ENCODE data around the gene SCYGR8. TPM values are rescaled to one million over a fixed set of nuclear protein-coding genes. Genes with fewer than 3 reads are reported as not detected.
A peak's percentile ranks its signal among the peaks of the same experiment; 100 is the strongest.
"Not testable (repeated sequence)": the region's sequence is repeated elsewhere in the genome, so short reads cannot be mapped to it uniquely, and the experiment has no call there.

SCYGR8 gene
- total and polyA plus RNA-seq, 2 experiments from 2014 or later: not detected

DNA sequence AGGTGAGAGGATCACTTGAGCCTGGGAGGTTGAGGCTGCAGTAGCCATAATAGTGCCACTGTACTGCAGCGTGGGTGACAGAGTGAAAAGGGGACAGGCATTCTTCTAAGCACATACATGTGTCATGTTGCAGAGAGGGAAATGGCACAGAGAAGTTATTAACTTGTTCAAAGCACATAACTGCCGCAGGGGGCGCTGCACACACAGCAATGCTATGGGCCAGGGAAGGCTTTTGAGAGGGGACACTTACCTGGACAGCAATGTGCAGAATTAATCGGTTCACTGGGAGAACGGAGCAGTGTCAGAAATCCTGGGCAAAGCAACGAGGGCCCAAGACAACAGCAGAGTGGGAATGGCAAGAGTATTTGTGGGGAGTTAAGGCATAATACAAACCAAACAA is 2.4 kb downstream of the SCYGR8 start:
- no peaks in the 10 kb centered on the region for H4K20me1 ChIP-seq (ENCODE audit: insufficient read depth, poor library complexity, severe bottlenecking)
- no peak overlapping the region for H3K27ac ChIP-seq
- no peaks in the 10 kb centered on the region for H3K9me2 ChIP-seq (replicated peaks; ENCODE audit: insufficient read depth)
- WGBS (ENCODE audit: low lambda C conversion rate, missing lambda C conversion rate): 61% methylated on average over 6 of the region's 6 CpGs
- no peaks in the 10 kb centered on the region for H3K27me3 ChIP-seq
- H3K79me2 ChIP-seq: no peaks in the 10 kb centered on the region
- H3K4me1 ChIP-seq (ENCODE audit: insufficient read depth): no peaks in the 10 kb centered on the region
- H3K9me3 ChIP-seq (ENCODE audit: low read depth): no peaks in the 10 kb centered on the region
- H3K36me3 ChIP-seq (replicated peaks; ENCODE audit: insufficient read depth, low read depth): no peaks in the 10 kb centered on the region
- TF ChIP-seq EZH2phosphoT487 (IDR thresholded peaks at IDR 0.05; ENCODE audit: low read depth, severe bottlenecking, unreplicated experiment) (no peak), EZH2 (IDR thresholded peaks at IDR 0.05; ENCODE audit: borderline replicate concordance) (no peak)
- TF ChIP-seq, protein P1, sequence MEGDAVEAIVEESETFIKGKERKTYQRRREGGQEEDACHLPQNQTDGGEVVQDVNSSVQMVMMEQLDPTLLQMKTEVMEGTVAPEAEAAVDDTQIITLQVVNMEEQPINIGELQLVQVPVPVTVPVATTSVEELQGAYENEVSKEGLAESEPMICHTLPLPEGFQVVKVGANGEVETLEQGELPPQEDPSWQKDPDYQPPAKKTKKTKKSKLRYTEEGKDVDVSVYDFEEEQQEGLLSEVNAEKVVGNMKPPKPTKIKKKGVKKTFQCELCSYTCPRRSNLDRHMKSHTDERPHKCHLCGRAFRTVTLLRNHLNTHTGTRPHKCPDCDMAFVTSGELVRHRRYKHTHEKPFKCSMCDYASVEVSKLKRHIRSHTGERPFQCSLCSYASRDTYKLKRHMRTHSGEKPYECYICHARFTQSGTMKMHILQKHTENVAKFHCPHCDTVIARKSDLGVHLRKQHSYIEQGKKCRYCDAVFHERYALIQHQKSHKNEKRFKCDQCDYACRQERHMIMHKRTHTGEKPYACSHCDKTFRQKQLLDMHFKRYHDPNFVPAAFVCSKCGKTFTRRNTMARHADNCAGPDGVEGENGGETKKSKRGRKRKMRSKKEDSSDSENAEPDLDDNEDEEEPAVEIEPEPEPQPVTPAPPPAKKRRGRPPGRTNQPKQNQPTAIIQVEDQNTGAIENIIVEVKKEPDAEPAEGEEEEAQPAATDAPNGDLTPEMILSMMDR (IDR thresholded peaks at IDR 0.05; ENCODE audit: poor library complexity): peak; percentile 32
- H3K4me2 ChIP-seq: no peak overlapping the region
- H3K4me3 ChIP-seq: no peak overlapping the region
- DNase-seq (ENCODE audit: low spot score): no peak
- H2AFZ ChIP-seq: no peak overlapping the region

DNA sequence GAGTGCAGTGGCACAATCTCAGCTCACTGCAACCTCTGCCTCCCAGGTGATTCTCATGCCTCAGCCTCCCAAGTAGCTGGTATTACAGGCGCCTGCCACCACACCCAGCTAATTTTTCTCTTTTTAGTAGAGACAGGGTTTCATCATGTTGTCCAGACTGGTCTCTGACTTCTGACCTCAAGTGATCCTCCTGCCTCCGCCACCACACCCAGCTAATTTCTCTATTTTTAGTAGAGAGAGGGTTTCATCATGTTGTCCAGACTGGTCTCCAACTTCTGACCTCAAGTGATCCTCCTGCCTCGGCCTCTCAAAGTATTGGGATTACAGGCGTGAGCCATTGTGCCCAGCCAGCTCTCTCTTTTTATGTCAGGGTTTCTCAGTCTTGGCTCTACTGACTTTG is 10.6 kb downstream of the SCYGR8 start:
- not testable (repeated sequence) for DNase-seq (ENCODE audit: low spot score); H3K9me2 ChIP-seq (replicated peaks; ENCODE audit: insufficient read depth); H3K4me3 ChIP-seq; H3K27ac ChIP-seq; H4K20me1 ChIP-seq (ENCODE audit: insufficient read depth, poor library complexity, severe bottlenecking); H2AFZ ChIP-seq; H3K4me2 ChIP-seq; H3K79me2 ChIP-seq; H3K36me3 ChIP-seq (replicated peaks; ENCODE audit: insufficient read depth, low read depth); H3K27me3 ChIP-seq; H3K9me3 ChIP-seq (ENCODE audit: low read depth)
- H3K4me1 ChIP-seq (ENCODE audit: insufficient read depth): peaks cover 10% of the 10 kb centered on the region
- 70% methylated on average over 4 of the region's 4 CpGs for WGBS (ENCODE audit: low lambda C conversion rate, missing lambda C conversion rate)

DNA sequence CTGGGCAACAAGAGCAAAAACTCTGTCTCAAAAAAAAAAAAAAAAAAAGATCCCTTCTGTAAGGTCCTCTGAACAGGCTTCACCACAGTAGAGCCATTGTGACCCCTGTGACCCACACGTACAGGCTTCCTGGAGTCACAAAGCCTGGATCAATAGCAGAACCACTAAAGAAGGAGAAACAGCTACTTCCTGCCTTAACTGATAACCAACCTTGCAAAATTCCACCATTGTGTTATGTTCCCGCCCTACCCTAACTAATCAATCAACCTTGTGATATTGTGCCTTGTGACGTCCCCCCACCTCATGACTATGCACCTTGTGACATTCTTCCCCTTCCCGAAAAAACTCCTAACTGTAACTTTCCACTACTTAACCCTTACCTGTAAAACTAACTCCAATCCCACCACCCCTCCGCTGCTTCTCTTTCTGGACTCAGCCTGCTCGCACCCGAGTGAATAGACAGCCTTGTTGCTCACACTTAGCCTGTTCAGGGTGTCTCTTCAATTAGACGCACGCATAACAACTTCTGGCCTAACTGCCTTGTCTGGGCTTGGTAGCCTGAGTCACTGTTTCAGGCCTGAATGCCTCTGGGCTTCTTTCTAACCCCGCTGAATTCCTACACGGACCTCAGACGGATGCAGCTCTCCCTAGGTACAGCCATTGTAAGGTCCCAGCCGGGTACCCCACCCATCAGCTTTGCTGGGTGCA is 13.9 kb downstream of the SCYGR8 start:
- Histone ChIP-seq H3K9me2 (replicated peaks; ENCODE audit: insufficient read depth) (no peaks in the 10 kb centered on the region), H3K4me1 (ENCODE audit: insufficient read depth) (peaks cover 22% of the 10 kb centered on the region), H3K27ac (peak overlapping the region; percentile 90), H3K79me2 (no peaks in the 10 kb centered on the region), H3K36me3 (replicated peaks; ENCODE audit: insufficient read depth, low read depth) (no peaks in the 10 kb centered on the region), H3K4me3 (no peak overlapping the region), H3K4me2 (no peak overlapping the region), H3K27me3 (no peaks in the 10 kb centered on the region), H2AFZ (peak overlapping the region; percentile 20), H4K20me1 (ENCODE audit: insufficient read depth, poor library complexity, severe bottlenecking) (no peaks in the 10 kb centered on the region), H3K9me3 (ENCODE audit: low read depth) (no peaks in the 10 kb centered on the region)
- no peak for DNase-seq (ENCODE audit: low spot score)
- 57% methylated on average over 13 of the region's 13 CpGs for WGBS (ENCODE audit: low lambda C conversion rate, missing lambda C conversion rate)
- TF ChIP-seq, protein P1 (IDR thresholded peaks at IDR 0.05; ENCODE audit: poor library complexity): no peak
- TF ChIP-seq EZH2 (IDR thresholded peaks at IDR 0.05; ENCODE audit: borderline replicate concordance) (no peak), EZH2phosphoT487 (IDR thresholded peaks at IDR 0.05; ENCODE audit: low read depth, severe bottlenecking, unreplicated experiment) (no peak)

DNA sequence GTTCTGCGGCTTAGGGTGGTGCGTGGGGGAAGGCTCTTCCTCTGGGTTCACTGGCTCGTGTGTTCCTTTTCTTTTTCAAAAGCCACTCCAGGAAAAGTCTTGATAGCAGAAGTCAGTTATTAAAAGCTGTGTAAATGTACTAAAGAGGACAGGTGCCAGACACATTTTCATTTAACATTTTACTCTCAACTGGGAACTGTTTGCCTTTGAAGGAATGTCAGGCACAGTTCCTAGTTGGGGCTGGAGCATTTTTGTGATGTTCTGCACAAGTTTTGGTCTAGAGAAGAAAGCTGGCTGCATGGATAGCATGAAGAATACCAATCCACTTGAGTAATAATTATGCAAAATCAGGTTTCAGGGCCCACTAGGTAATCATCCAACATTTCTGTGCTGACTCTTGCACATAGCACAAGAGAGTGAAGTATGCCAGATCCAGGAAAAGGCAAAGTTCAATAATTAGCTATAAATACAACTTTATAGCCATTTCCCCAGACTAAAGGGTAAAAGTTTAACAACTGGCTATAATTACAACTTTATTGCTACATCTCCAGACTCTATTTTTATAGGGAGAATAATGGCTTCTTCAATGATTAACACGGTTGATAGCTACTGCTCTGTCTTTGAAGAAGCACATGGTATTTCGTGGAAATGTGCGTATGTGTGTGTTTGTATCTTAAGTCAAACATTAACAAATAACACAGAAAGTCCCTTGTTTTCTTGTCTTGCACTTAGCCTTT is 16.2 kb downstream of the SCYGR8 start:
- no peaks in the 10 kb centered on the region for H3K9me3 ChIP-seq (ENCODE audit: low read depth)
- H2AFZ ChIP-seq: no peak overlapping the region
- no peaks in the 10 kb centered on the region for H3K79me2 ChIP-seq
- H3K27me3 ChIP-seq: no peaks in the 10 kb centered on the region
- H3K4me1 ChIP-seq (ENCODE audit: insufficient read depth): peaks cover 22% of the 10 kb centered on the region
- peak; percentile 58 for DNase-seq (ENCODE audit: low spot score)
- peak overlapping the region; percentile 32 for H3K4me2 ChIP-seq
- H3K4me3 ChIP-seq: no peak overlapping the region
- H3K36me3 ChIP-seq (replicated peaks; ENCODE audit: insufficient read depth, low read depth): no peaks in the 10 kb centered on the region
- no peaks in the 10 kb centered on the region for H4K20me1 ChIP-seq (ENCODE audit: insufficient read depth, poor library complexity, severe bottlenecking)
- H3K27ac ChIP-seq: peak overlapping the region; percentile 95
- TF ChIP-seq, protein P1 (IDR thresholded peaks at IDR 0.05; ENCODE audit: poor library complexity): no peak
- TF ChIP-seq EZH2phosphoT487 (IDR thresholded peaks at IDR 0.05; ENCODE audit: low read depth, severe bottlenecking, unreplicated experiment) (no peak), EZH2 (IDR thresholded peaks at IDR 0.05; ENCODE audit: borderline replicate concordance) (no peak)
- WGBS (ENCODE audit: low lambda C conversion rate, missing lambda C conversion rate): 32% methylated on average over 6 of the region's 6 CpGs
- no peaks in the 10 kb centered on the region for H3K9me2 ChIP-seq (replicated peaks; ENCODE audit: insufficient read depth)
